Measurements from ENCODE around the gene NT5DC2. TPM values are rescaled to one million over a fixed set of nuclear protein-coding genes. Genes with fewer than 3 reads are reported as not detected.

Gene NT5DC2
- total and polyA plus RNA-seq, 7 donors: 9.0 to 32.8 (median 15.7) TPM

DNA sequence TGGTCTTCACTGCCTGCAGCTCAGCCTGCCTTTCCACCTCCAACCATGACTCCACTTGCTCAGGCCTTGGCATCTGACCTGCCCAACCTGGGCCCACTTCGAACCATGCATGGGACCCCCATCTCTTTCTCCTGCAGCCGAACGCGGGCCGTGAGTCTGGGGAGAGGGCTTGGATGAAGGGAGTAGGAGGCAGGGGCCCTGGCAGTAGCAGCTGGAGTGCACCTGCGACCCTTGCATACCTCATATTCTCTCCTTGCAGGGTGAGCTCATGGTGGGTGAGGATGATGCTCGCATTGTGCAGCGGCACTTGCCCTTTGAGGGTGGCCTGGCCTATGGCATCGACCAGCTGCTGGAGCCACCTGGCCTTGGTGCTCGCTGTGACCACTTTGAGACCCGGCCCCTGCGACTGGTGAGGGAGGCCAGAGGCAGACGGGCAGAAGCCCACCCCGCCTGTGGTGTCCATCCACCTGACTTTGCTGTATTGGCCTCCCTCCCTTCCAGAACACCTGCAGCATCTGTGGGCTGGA lies 13.5 kb downstream of the NT5DC2 start:
- H3K27ac ChIP-seq: no peak overlapping the region
- intact Hi-C loops (cut with DNase I): no loop called here
- TF ChIP-seq POLR2AphosphoS5 (IDR thresholded peaks at IDR 0.05) (no peak), POLR2A (IDR thresholded peaks at IDR 0.05) (no peak), EP300 (IDR thresholded peaks at IDR 0.05) (no peak)
- TF ChIP-seq, protein P1, sequence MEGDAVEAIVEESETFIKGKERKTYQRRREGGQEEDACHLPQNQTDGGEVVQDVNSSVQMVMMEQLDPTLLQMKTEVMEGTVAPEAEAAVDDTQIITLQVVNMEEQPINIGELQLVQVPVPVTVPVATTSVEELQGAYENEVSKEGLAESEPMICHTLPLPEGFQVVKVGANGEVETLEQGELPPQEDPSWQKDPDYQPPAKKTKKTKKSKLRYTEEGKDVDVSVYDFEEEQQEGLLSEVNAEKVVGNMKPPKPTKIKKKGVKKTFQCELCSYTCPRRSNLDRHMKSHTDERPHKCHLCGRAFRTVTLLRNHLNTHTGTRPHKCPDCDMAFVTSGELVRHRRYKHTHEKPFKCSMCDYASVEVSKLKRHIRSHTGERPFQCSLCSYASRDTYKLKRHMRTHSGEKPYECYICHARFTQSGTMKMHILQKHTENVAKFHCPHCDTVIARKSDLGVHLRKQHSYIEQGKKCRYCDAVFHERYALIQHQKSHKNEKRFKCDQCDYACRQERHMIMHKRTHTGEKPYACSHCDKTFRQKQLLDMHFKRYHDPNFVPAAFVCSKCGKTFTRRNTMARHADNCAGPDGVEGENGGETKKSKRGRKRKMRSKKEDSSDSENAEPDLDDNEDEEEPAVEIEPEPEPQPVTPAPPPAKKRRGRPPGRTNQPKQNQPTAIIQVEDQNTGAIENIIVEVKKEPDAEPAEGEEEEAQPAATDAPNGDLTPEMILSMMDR (IDR thresholded peaks at IDR 0.05): no peak
- no peak for DNase-seq
- no peaks in the 10 kb centered on the region for H3K27me3 ChIP-seq
- H3K4me1 ChIP-seq: peaks cover 0 to 13% (median 6%) of the 10 kb centered on the region in 4 donors
- 94 to 96% methylated on average over 14 of the region's 14 CpGs for WGBS, 2 donors
- H3K9me3 ChIP-seq: no peaks in the 10 kb centered on the region
- no peak overlapping the region for H3K4me3 ChIP-seq
- peaks cover 0 to 12% (median 0%) of the 10 kb centered on the region in 4 donors for H3K36me3 ChIP-seq

DNA sequence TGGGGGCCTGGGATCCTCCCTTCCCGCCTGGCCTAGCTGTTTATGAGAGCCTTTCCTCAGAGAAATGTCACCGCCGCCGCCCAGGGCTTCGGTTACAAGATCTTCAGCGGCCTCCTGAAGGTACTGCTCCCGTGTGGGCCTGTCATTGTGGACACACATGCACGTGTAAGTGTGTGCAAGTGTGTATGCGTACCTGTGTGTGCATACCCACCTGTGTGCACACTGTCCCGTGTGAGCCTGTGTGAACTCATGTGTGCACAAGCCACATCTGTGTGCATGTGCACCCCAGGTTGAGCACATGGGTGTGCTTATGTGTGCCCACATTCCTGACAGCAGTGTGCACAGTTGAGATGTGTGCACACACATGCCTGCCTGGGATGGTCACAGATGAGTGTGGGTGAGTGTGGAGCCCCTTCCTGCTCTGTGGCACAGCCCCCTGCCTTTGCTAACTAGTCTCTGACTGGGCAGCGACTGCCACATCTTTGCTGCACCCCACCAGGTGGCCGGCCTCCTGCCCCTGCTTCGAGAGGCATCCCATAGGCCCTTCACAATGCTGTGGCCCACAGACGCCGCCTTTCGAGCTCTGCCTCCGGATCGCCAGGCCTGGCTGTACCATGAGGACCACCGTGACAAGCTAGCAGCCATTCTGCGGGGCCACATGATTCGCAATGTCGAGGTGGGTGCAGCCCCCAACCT lies 14.1 kb downstream of the NT5DC2 start:
- no peaks in the 10 kb centered on the region for H3K27me3 ChIP-seq
- intact Hi-C loops (cut with DNase I): no loop called here
- no peaks in the 10 kb centered on the region for H3K9me3 ChIP-seq
- DNase-seq: no peak
- H3K36me3 ChIP-seq: peaks cover 0 to 12% (median 0%) of the 10 kb centered on the region in 4 donors
- no peak overlapping the region for H3K4me3 ChIP-seq
- peaks cover 0 to 12% (median 3%) of the 10 kb centered on the region in 4 donors for H3K4me1 ChIP-seq
- no peak overlapping the region for H3K27ac ChIP-seq
- WGBS, 2 donors: 80 to 89% methylated on average over 22 of the region's 22 CpGs
- no peak for TF ChIP-seq EP300 (IDR thresholded peaks at IDR 0.05)
- TF ChIP-seq, protein P1 (IDR thresholded peaks at IDR 0.05): no peak
- no peak for TF ChIP-seq POLR2AphosphoS5 (IDR thresholded peaks at IDR 0.05)
- TF ChIP-seq POLR2A (IDR thresholded peaks at IDR 0.05): no peak

DNA sequence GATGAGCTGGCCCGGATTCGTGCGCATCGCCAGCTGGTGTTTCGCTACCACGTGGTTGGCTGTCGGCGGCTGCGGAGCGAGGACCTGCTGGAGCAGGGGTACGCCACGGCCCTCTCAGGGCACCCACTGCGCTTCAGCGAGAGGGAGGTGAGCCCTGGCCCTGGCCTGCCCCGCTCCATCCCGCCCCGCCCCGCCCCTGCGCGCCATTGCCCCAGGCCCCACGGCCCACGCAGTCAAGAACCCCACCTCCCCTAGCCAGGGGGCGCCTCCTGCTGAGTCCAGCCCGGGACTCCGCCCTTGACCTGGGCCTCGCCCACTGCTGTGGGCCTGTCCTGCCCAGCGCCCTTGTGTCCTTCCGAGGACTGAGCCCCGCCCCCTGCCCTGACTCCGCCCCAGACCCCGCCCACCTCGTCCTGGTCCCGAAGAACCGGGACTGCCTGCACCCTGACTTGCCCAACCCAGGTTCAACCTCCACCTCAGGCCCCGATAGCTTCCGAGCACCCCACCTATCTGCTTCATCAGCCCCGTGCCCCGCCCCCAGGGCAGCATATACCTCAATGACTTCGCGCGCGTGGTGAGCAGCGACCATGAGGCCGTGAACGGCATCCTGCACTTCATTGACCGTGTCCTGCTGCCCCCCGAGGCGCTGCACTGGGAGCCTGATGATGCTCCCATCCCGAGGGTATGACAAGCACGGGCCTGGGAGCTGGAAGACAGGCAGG lies 14.8 kb downstream of the NT5DC2 start:
- intact Hi-C loops (cut with DNase I): no loop called here
- no peak for DNase-seq
- H3K4me1 ChIP-seq: peaks cover 0 to 12% (median 3%) of the 10 kb centered on the region in 4 donors
- no peak overlapping the region for H3K27ac ChIP-seq
- H3K36me3 ChIP-seq: peaks cover 0 to 5% (median 0%) of the 10 kb centered on the region in 4 donors
- 35 to 66% methylated on average over 50 of the region's 50 CpGs for WGBS, 2 donors
- H3K27me3 ChIP-seq: no peaks in the 10 kb centered on the region
- H3K4me3 ChIP-seq: peak overlapping the region; percentile 22 to 38 (median 34)
- H3K9me3 ChIP-seq: no peaks in the 10 kb centered on the region
- TF ChIP-seq POLR2A (IDR thresholded peaks at IDR 0.05) (no peak), POLR2AphosphoS5 (IDR thresholded peaks at IDR 0.05) (no peak), EP300 (IDR thresholded peaks at IDR 0.05) (no peak)
- TF ChIP-seq, protein P1 (IDR thresholded peaks at IDR 0.05): no peak

DNA sequence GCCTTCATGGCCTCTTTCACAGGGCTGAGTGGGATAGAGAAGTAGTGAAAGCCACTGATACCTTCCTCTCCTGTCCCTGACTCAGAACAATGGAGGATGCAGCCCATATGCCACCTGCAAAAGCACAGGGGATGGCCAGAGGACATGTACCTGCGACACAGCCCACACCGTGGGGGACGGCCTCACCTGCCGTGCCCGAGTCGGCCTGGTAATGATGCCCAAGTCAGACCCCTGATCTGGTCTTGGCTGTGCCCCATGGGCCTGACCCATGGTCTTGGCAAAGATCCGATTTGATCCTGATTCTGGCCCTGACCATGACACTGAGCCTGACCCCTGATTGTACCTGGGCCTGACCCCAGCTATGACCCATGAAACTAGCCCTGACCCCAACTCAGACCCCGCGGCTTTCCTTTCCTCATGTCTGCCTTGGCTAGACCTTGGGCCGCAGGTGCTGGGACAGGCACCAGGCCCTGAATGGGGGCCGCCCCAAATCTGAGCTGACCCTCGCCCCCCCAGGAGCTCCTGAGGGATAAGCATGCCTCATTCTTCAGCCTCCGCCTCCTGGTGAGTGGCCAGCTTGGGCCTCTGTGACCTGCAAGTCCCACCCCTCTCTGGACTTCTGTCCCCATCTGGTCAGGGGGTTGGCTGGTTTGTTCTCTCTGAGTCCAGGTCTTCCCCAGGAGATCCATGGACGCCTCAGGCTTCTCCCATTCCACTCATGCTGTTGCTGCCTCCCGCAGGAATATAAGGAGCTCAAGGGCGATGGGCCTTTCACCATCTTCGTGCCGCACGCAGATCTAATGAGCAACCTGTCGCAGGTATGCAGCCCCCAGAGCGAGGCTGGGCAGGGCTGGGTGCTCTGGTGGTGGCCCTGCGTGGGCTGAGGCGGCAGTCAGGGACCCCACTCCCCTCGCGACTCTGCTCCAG lies 15.6 kb downstream of the NT5DC2 start:
- no peaks in the 10 kb centered on the region for H3K9me3 ChIP-seq
- no peaks in the 10 kb centered on the region for H3K36me3 ChIP-seq
- peak overlapping the region; percentile 22 to 38 (median 34) for H3K4me3 ChIP-seq
- DNase-seq: no peak
- no peak overlapping the region for H3K27ac ChIP-seq
- TF ChIP-seq, protein P1 (IDR thresholded peaks at IDR 0.05): no peak
- TF ChIP-seq EP300 (IDR thresholded peaks at IDR 0.05) (no peak), POLR2AphosphoS5 (IDR thresholded peaks at IDR 0.05) (no peak), POLR2A (IDR thresholded peaks at IDR 0.05) (no peak)
- WGBS, 2 donors: 68 to 86% methylated on average over 25 of the region's 25 CpGs
- peaks cover 0 to 12% (median 3%) of the 10 kb centered on the region in 4 donors for H3K4me1 ChIP-seq
- no peaks in the 10 kb centered on the region for H3K27me3 ChIP-seq
- intact Hi-C loops (cut with DNase I): no loop called here

Data from sigmoid colon (tissue), 7 donors.